ELF-1 (cell line): ENCODE data around the gene STYX.

Source experiments
- DNase-seq: peaks from one replicate; pipeline ENCODE4 v3.0.0-alpha.2; 2016; ENCODE audit warnings: low read depth, low spot score

STYX gene

GRCh38 chr14:52729925-52730708 is at the start of gene STYX:
Gene STYX, plus strand, starts transcription at chr14:52730166. Its CDS starts 309 bp downstream, at chr14:52730475.
- DNase-seq = peak; percentile 99

GRCh38 chr14:52683985-52684520 is 45.9 kb upstream of the STYX start:
- DNase-seq = no peak

GRCh38 chr14:52686176-52686575 is 43.8 kb upstream of the STYX start:
- no peak for DNase-seq

- DNase-seq = no peak
Observed at GRCh38 chr14:52690983-52691760, 38.8 kb upstream of the STYX start.

DNA sequence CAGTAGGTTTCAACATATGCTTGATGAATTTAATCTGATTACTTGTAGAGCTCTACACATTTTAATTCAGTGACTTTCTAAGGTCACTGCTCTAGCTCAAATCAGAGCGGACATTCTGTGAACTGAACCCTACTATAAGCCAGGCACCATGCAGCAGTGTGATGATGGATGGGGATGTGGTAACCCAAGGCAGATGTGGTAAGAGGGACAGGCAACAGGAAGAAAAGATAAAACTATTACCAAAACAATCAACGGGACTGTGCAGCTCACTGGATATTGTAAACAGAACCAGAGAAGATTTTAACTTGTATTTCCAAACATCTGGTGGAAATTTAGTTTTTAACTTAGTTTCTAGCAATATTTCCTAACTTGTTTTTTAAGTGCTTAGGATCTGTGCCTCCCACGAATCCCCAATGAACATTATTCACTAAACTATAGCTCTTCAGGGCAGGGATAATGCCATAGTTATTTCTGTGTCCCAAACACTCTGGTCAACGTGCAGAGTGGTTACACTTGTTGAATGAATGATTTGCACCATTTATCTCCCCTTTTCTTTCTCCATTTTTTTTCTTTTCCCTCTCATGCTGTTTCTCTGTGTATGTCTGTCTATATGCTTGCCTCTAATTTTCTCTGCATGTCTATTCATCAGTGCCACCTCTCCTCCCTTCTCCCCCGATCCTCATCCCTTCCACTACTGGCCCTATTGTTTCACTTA is 37.6 kb upstream of the STYX start:
- DNase-seq = no peak

DNA sequence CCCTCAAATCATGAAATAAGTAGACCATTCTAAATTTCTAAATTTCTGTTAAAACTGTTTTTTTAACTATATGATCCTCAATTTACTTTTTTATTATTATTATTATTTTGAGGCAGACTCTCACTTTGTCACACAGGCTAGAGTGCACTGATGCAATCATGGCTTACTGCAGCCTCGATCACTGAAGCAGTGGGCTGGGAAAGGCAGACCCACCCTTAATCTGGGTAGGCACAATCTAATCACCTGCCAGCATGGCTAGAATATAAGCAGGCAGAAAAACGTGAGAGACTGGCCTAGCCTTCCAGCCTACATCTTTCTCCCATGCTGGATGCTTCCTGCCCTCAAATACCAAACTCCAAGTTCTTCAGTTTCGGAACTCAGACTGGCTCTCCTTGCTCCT is 36.9 kb upstream of the STYX start:
- no peak for DNase-seq

DNA sequence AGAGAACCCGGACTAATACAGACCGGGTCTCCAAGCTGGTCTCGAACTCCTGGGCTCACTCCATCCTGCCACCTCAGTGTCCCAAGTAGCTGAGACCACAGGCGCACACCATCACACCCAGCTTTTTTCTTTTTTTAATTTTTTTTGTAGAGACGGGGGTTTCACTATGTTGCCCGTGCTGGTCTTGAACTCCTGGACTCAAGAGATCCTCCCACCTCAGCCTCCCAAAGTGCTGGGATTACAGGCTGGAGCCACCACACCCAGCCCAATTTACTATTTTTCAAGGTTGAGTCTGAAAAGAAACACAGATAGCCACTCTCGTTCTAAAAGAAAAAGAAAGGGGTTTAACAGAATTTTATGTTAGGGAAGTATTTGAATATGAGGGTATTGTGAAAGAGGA is 36.4 kb upstream of the STYX start:
- DNase-seq = no peak

GRCh38 chr14:52694761-52695480 is 35.0 kb upstream of the STYX start:
- peak; percentile 62 for DNase-seq

DNA sequence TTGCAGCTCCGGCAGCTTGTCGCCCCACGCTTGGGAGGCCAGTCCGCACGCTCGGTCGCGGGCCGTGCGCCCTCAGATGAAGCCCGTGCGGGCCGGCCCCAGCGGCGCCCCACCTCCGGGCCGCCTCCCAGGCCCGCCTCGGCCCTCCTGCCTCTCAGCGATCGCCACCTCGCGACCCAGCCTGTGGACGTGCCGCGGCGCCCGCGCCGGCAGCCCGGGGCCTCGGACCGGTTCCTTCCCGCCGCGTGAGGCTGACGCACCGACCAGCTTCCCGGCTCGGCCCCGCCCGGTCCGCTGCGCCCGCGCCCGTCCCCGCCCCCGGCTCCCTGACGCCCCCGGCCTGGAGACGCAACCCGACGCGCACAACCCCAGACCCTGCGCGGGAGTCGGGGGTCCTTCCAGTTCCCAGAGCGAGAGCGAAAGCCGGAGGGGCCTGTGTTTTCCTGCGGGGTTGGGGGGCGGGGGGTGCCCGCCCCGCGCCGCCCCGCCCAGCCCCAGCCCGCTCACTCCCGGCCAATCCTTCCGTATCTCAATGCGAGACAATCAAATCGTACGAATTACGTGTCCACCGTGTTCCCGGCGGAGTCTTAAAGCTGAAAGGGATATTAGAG is 34.4 kb upstream of the STYX start, which contains the start of gene ERO1A:
TSS of gene ERO1A (minus strand) at position 78 of the 611 bp plus-strand sequence. CDS start at position 1, 77 bp downstream.
- DNase-seq = peak; percentile 60

DNA sequence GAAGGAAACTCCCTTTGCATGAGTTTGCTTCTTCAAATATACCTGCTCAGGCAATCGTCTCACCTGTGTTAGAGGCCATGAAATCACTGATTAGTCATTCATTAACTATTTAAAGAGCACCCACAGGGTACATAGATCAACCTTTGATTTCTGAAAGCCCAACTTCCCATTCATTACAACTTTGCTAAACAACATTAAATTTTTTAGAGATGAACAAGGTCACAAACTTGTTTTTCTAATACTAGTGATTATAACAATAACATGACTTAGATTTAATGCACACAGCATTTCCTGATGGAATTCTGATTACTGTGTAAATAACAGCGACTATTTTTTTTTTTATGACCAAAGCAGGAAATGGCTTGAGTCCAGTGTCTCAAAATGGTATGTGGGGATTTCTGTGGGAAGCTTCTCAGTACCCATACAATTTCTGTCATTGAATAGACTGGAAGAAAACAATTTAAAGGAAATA is 29.2 kb upstream of the STYX start:
- no peak for DNase-seq

- DNase-seq = no peak
Observed at GRCh38 chr14:52701223-52701622, 28.7 kb upstream of the STYX start.

DNA sequence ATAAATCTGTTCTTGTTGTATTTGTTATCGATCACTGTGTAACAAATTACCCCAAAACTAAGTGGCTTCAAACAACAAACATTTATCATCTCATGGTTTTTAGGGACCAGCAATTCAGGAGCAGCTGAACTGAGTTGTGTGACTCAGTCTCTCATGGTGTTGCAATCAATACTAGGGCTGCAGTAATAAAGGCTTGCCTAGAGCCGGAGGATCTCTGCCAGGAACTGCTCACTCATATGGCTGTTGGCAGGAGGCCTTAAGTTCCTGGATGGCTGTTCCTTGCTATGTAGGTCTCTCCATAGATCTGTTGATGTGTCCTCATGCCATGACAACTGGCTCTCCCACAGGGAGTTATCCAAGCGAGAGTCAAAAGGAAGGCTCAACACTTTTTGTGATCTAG is 26.7 kb upstream of the STYX start:
- no peak for DNase-seq

GRCh38 chr14:52703664-52704063 is 26.3 kb upstream of the STYX start:
- no peak for DNase-seq

GRCh38 chr14:52706286-52706685 is 23.7 kb upstream of the STYX start:
- no peak for DNase-seq

- DNase-seq = peak; percentile 90
Observed at GRCh38 chr14:52706724-52707706, 23.0 kb upstream of the STYX start, which contains the start of gene PSMC6. Gene PSMC6, plus strand, starts transcription at chr14:52707200. Its CDS starts 20 bp downstream, at chr14:52707220.

- no peak for DNase-seq
Observed at GRCh38 chr14:52711666-52712065, 18.3 kb upstream of the STYX start.

- DNase-seq = no peak
Observed at GRCh38 chr14:52716155-52716554, 13.8 kb upstream of the STYX start.

GRCh38 chr14:52723514-52724359 is 6.2 kb upstream of the STYX start:
- no peak for DNase-seq

GRCh38 chr14:52724360-52724644 is 5.7 kb upstream of the STYX start:
- DNase-seq = no peak
